Measurements from ENCODE around the gene SPTSSB.
A peak's percentile ranks its signal among the peaks of the same experiment; 100 is the strongest.

The SPTSSB gene

GRCh38 chr3:161371441-161372320 is at the start of gene SPTSSB:
Gene SPTSSB (minus strand): TSS chr3:161371517. CDS start chr3:161346323, 25,194 bp downstream.
- DNase-seq: no peak

- no peak for DNase-seq
These were observed 49.4 kb upstream of the SPTSSB start for GRCh38 chr3:161420746-161421145.

- no peak for DNase-seq
These were observed 48.4 kb upstream of the SPTSSB start for GRCh38 chr3:161419555-161420333.

GRCh38 chr3:161415506-161416231 is 44.4 kb upstream of the SPTSSB start:
- DNase-seq: no peak

- no peak for DNase-seq
These were observed 43.6 kb upstream of the SPTSSB start for GRCh38 chr3:161414907-161415306.

- DNase-seq: no peak
These were observed 42.5 kb upstream of the SPTSSB start for GRCh38 chr3:161413855-161414210.

- DNase-seq: no peak
These were observed 42.0 kb upstream of the SPTSSB start for GRCh38 chr3:161413127-161413854.

- no peak for DNase-seq
These were observed 40.8 kb upstream of the SPTSSB start for GRCh38 chr3:161412123-161412522.

- no peak for DNase-seq
These were observed 38.5 kb upstream of the SPTSSB start for GRCh38 chr3:161409858-161410257.

- DNase-seq: peak; percentile 3
These were observed 37.8 kb upstream of the SPTSSB start for GRCh38 chr3:161409069-161409468.

- DNase-seq: no peak
These were observed 35.6 kb upstream of the SPTSSB start for GRCh38 chr3:161406594-161407555.

- no peak for DNase-seq
These were observed 34.5 kb upstream of the SPTSSB start for GRCh38 chr3:161405836-161406235.

- no peak for DNase-seq
These were observed 33.8 kb upstream of the SPTSSB start for GRCh38 chr3:161405087-161405486.

GRCh38 chr3:161403251-161403650 is 31.9 kb upstream of the SPTSSB start:
- DNase-seq: no peak

- DNase-seq: no peak
These were observed 30.1 kb upstream of the SPTSSB start for GRCh38 chr3:161401389-161401788.

- DNase-seq: no peak
These were observed 29.3 kb upstream of the SPTSSB start for GRCh38 chr3:161400650-161401049.

- no peak for DNase-seq
These were observed 24.0 kb upstream of the SPTSSB start for GRCh38 chr3:161395115-161396012.

- DNase-seq: no peak
These were observed 22.5 kb upstream of the SPTSSB start for GRCh38 chr3:161393803-161394202.

- no peak for DNase-seq
These were observed 22.0 kb upstream of the SPTSSB start for GRCh38 chr3:161393310-161393709.

GRCh38 chr3:161392853-161393252 is 21.5 kb upstream of the SPTSSB start:
- no peak for DNase-seq
